Measurements from ENCODE around the gene KNDC1.

GRCh38 chr10:133214468-133215410 lies 54.7 kb downstream of the KNDC1 start:
- TF ChIP-seq CTCF (IDR thresholded peaks at IDR 0.05) (no peak), POLR2A (IDR thresholded peaks at IDR 0.05) (no peak)

All from Peyer's patch (tissue), 4 donors.